BLaER1 (cell line): ENCODE measurements around the gene NT5DC3.

Experiments
- H3K27ac ChIP-seq: shearing (Covaris generic); formaldehyde crosslinking; 2 replicates; pipeline ENCODE4 v1.8.1; 2022
- H3K27me3 ChIP-seq: shearing (Covaris generic); formaldehyde crosslinking; 2 replicates; pipeline ENCODE4 v1.8.1; 2022
- H3K36me3 ChIP-seq: shearing (Covaris generic); formaldehyde crosslinking; 2 replicates; pipeline ENCODE4 v1.8.1; 2022
- H3K4me1 ChIP-seq: shearing (Covaris generic); formaldehyde crosslinking; 2 replicates; pipeline ENCODE4 v1.8.1; 2022
- H3K4me2 ChIP-seq: shearing (Covaris generic); formaldehyde crosslinking; 2 replicates; pipeline ENCODE4 v1.8.1; 2022
- H3K4me3 ChIP-seq: shearing (Covaris generic); formaldehyde crosslinking; 2 replicates; pipeline ENCODE4 v1.8.1; 2022
- H3K9ac ChIP-seq: shearing (Covaris generic); formaldehyde crosslinking; 2 replicates; pipeline ENCODE4 v1.8.1; 2022
- H3K9me3 ChIP-seq: shearing (Covaris generic); formaldehyde crosslinking; 2 replicates; pipeline ENCODE4 v1.8.1; 2022
- H4K20me1 ChIP-seq: shearing (Covaris generic); formaldehyde crosslinking; 2 replicates; pipeline ENCODE4 v1.8.1; 2022
- Cebpa-rat ChIP-seq: shearing (Covaris generic); IDR thresholded peaks from 2 replicates; pipeline ENCODE4 v1.8.1; 2022

Gene NT5DC3

GRCh38 chr12:103758310-103759089, 82.5 kb downstream of the NT5DC3 start:
- no peak overlapping the region for H3K27ac ChIP-seq
- no peaks in the 10 kb centered on the region for H3K27me3 ChIP-seq
- H4K20me1 ChIP-seq = no peaks in the 10 kb centered on the region
- no peak for TF ChIP-seq Cebpa-rat
- H3K9me3 ChIP-seq = no peaks in the 10 kb centered on the region
- no peaks in the 10 kb centered on the region for H3K36me3 ChIP-seq
- H3K9ac ChIP-seq = no peak overlapping the region
- no peak overlapping the region for H3K4me3 ChIP-seq
- H3K4me2 ChIP-seq = no peak overlapping the region
- no peaks in the 10 kb centered on the region for H3K4me1 ChIP-seq

GRCh38 chr12:103757248-103757647, 83.8 kb downstream of the NT5DC3 start:
- Histone ChIP-seq H4K20me1 (no peaks in the 10 kb centered on the region), H3K4me1 (no peaks in the 10 kb centered on the region), H3K9me3 (no peaks in the 10 kb centered on the region), H3K4me2 (no peak overlapping the region), H3K27me3 (no peaks in the 10 kb centered on the region), H3K27ac (no peak overlapping the region), H3K9ac (no peak overlapping the region), H3K36me3 (no peaks in the 10 kb centered on the region), H3K4me3 (no peak overlapping the region)
- no peak for TF ChIP-seq Cebpa-rat

- Histone ChIP-seq H3K9ac (no peak overlapping the region), H3K4me2 (no peak overlapping the region), H3K27ac (no peak overlapping the region), H3K9me3 (no peaks in the 10 kb centered on the region), H3K4me1 (no peaks in the 10 kb centered on the region), H3K27me3 (no peaks in the 10 kb centered on the region), H3K36me3 (no peaks in the 10 kb centered on the region), H4K20me1 (no peaks in the 10 kb centered on the region), H3K4me3 (no peak overlapping the region)
- TF ChIP-seq Cebpa-rat = no peak
Measured at GRCh38 chr12:103756443-103756842, 84.6 kb downstream of the NT5DC3 start.

GRCh38 chr12:103755425-103755824, 85.6 kb downstream of the NT5DC3 start:
- H3K9me3 ChIP-seq = no peaks in the 10 kb centered on the region
- H3K4me2 ChIP-seq = no peak overlapping the region
- TF ChIP-seq Cebpa-rat = no peak
- H3K4me3 ChIP-seq = no peak overlapping the region
- H4K20me1 ChIP-seq = no peaks in the 10 kb centered on the region
- H3K36me3 ChIP-seq = no peaks in the 10 kb centered on the region
- H3K27me3 ChIP-seq = no peaks in the 10 kb centered on the region
- no peak overlapping the region for H3K9ac ChIP-seq
- H3K4me1 ChIP-seq = no peaks in the 10 kb centered on the region
- H3K27ac ChIP-seq = no peak overlapping the region

- Histone ChIP-seq H3K4me3 (no peak overlapping the region), H3K4me1 (no peaks in the 10 kb centered on the region), H3K36me3 (no peaks in the 10 kb centered on the region), H3K27me3 (no peaks in the 10 kb centered on the region), H3K4me2 (no peak overlapping the region), H4K20me1 (no peaks in the 10 kb centered on the region), H3K9me3 (no peaks in the 10 kb centered on the region), H3K9ac (no peak overlapping the region), H3K27ac (no peak overlapping the region)
- TF ChIP-seq Cebpa-rat = no peak
Measured at GRCh38 chr12:103751600-103751999, 89.4 kb downstream of the NT5DC3 start.

GRCh38 chr12:103751171-103751570, 89.9 kb downstream of the NT5DC3 start:
- no peak for TF ChIP-seq Cebpa-rat
- no peaks in the 10 kb centered on the region for H3K4me1 ChIP-seq
- H4K20me1 ChIP-seq = no peaks in the 10 kb centered on the region
- no peak overlapping the region for H3K27ac ChIP-seq
- no peaks in the 10 kb centered on the region for H3K36me3 ChIP-seq
- H3K9ac ChIP-seq = no peak overlapping the region
- H3K27me3 ChIP-seq = no peaks in the 10 kb centered on the region
- H3K4me2 ChIP-seq = no peak overlapping the region
- no peak overlapping the region for H3K4me3 ChIP-seq
- no peaks in the 10 kb centered on the region for H3K9me3 ChIP-seq

GRCh38 chr12:103748875-103749274, 92.2 kb downstream of the NT5DC3 start:
- no peaks in the 10 kb centered on the region for H4K20me1 ChIP-seq
- no peak overlapping the region for H3K4me2 ChIP-seq
- H3K4me3 ChIP-seq = no peak overlapping the region
- H3K36me3 ChIP-seq = no peaks in the 10 kb centered on the region
- no peaks in the 10 kb centered on the region for H3K4me1 ChIP-seq
- H3K9me3 ChIP-seq = no peaks in the 10 kb centered on the region
- H3K9ac ChIP-seq = no peak overlapping the region
- H3K27ac ChIP-seq = no peak overlapping the region
- no peak for TF ChIP-seq Cebpa-rat
- H3K27me3 ChIP-seq = no peaks in the 10 kb centered on the region

- Histone ChIP-seq H3K4me2 (no peak overlapping the region), H3K9me3 (no peaks in the 10 kb centered on the region), H3K27ac (no peak overlapping the region), H4K20me1 (no peaks in the 10 kb centered on the region), H3K4me1 (no peaks in the 10 kb centered on the region), H3K9ac (no peak overlapping the region), H3K36me3 (no peaks in the 10 kb centered on the region), H3K4me3 (no peak overlapping the region), H3K27me3 (no peaks in the 10 kb centered on the region)
- no peak for TF ChIP-seq Cebpa-rat
Measured at GRCh38 chr12:103748002-103748401, 93.0 kb downstream of the NT5DC3 start.

- Histone ChIP-seq H3K27ac (no peak overlapping the region), H3K36me3 (no peaks in the 10 kb centered on the region), H3K4me3 (no peak overlapping the region), H3K9ac (no peak overlapping the region), H3K9me3 (no peaks in the 10 kb centered on the region), H3K27me3 (no peaks in the 10 kb centered on the region), H3K4me2 (no peak overlapping the region), H4K20me1 (no peaks in the 10 kb centered on the region), H3K4me1 (no peaks in the 10 kb centered on the region)
- TF ChIP-seq Cebpa-rat = no peak
Measured at GRCh38 chr12:103745962-103746361, 95.1 kb downstream of the NT5DC3 start.

- Histone ChIP-seq H3K9me3 (no peaks in the 10 kb centered on the region), H3K9ac (no peak overlapping the region), H3K27me3 (no peaks in the 10 kb centered on the region), H3K4me1 (no peaks in the 10 kb centered on the region), H3K4me2 (no peak overlapping the region), H4K20me1 (no peaks in the 10 kb centered on the region), H3K36me3 (no peaks in the 10 kb centered on the region), H3K27ac (no peak overlapping the region), H3K4me3 (no peak overlapping the region)
- no peak for TF ChIP-seq Cebpa-rat
Measured at GRCh38 chr12:103743788-103744187, 97.2 kb downstream of the NT5DC3 start.
